GM12878 (cell line): ENCODE data around the gene PSMC3. TPM values are rescaled to one million over a fixed set of nuclear protein-coding genes. Genes with fewer than 3 reads are reported as not detected.

ENCODE experiments used
- ATAC-seq: fragments of 200-7000 bp; cut with Tn5 transposase; 3 replicates; pipeline ENCODE4 v1.9.1; 2020; ENCODE audit warnings: mild to moderate bottlenecking, moderate library complexity
- BruUV-seq: library from RNA; stranded (reverse); fragments of 400-500 nt; replicated peaks from 2 replicates; lab custom pipeline; 2021; lab: Mats Ljungman, UMichigan
- CTCF ChIA-PET: fragments of 300-600 bp; sonication (Branson Sonifier 250); formaldehyde crosslinking; extraction: SDS; loops from one replicate; lab custom pipeline; 2021; ENCODE audit warnings: inconsistent platforms; lab: Yijun Ruan, JAX
- POLR2A ChIA-PET: fragments of 350-600 bp; formaldehyde crosslinking; extraction: SDS; loops from one replicate; lab custom pipeline; 2021; ENCODE audit warnings: inconsistent platforms; lab: Charles Lee
- RAD21 ChIA-PET: fragments of 300-600 bp; sonication (Branson Sonifier 250); formaldehyde crosslinking; loops from one replicate; lab custom pipeline; 2023; ENCODE audit warnings: antibody characterized with exemption; ENCODE audit not compliant: unreplicated experiment; lab: Charles Lee
- SMC1A ChIA-PET: fragments of 300-600 bp; sonication (Branson Sonifier 250); formaldehyde crosslinking; loops from one replicate; lab custom pipeline; 2023; ENCODE audit not compliant: unreplicated experiment, uncharacterized antibody; lab: Charles Lee
- DNase-seq: peaks from one replicate; pipeline ENCODE4 v3.0.0-alpha.2; 2011; ENCODE audit warnings: low read depth, low spot score
- FAIRE-seq: peaks from 3 replicates; lab custom pipeline; 2011; peaks lifted over from hg19 to GRCh38; lab: Jason Lieb, UNC
- H2AFZ ChIP-seq: 2 replicates; pipeline ENCODE4 v1.6.0; 2011; ENCODE audit warnings: low read depth, low read length, control low read depth; ENCODE audit not compliant: control insufficient read depth
- H3K27ac ChIP-seq: 2 replicates; pipeline ENCODE4 v1.5.1; 2011; ENCODE audit warnings: control low read depth; ENCODE audit not compliant: control insufficient read depth, insufficient read depth
- H3K27me3 ChIP-seq, 2 experiments: replicated peaks in 1 of 2; 2 replicates each; pipeline versions ENCODE4 v1.6.0 to v1.6.1; 2011; ENCODE audit warnings: low read length in 1 of 2; ENCODE audit not compliant: control insufficient read depth in 2 of 2, insufficient read depth in 2 of 2
- H3K36me3 ChIP-seq, 2 experiments: 2 replicates each; pipeline ENCODE4 v1.5.1; 2011; ENCODE audit warnings: low read length in 1 of 2; ENCODE audit not compliant: control insufficient read depth in 2 of 2, insufficient read depth in 2 of 2
- H3K4me1 ChIP-seq: 2 replicates; pipeline ENCODE4 v1.6.1; 2011; ENCODE audit warnings: mild to moderate bottlenecking, low read length, moderate library complexity, mixed read lengths; ENCODE audit not compliant: control insufficient read depth, insufficient read depth
- H3K4me2 ChIP-seq: 2 replicates; pipeline ENCODE4 v1.6.0; 2011; ENCODE audit warnings: control low read depth; ENCODE audit not compliant: control insufficient read depth, insufficient read depth
- H3K4me3 ChIP-seq: fragments of 200-600 bp; sonication (generic); 2 replicates; pipeline ENCODE4 v1.5.1; 2016
- H3K79me2 ChIP-seq: 2 replicates; pipeline ENCODE4 v1.6.0; 2011; ENCODE audit warnings: low read length; ENCODE audit not compliant: control insufficient read depth, insufficient read depth
- H3K9ac ChIP-seq: 2 replicates; pipeline ENCODE4 v1.8.0; 2011; ENCODE audit warnings: low read length, control low read depth, mixed read lengths; ENCODE audit not compliant: control insufficient read depth, insufficient read depth
- H3K9me3 ChIP-seq: replicated peaks from 3 replicates; pipeline ENCODE4 v1.5.1; 2011; ENCODE audit warnings: mild to moderate bottlenecking, low read length; ENCODE audit not compliant: control insufficient read depth, insufficient read depth
- H4K20me1 ChIP-seq: 2 replicates; pipeline ENCODE4 v1.6.0; 2011; ENCODE audit not compliant: control insufficient read depth, insufficient read depth
- CREB1 ChIP-seq: IDR thresholded peaks from 2 replicates; pipeline ENCODE4 v1.6.1; 2012; ENCODE audit warnings: low read depth, mild to moderate bottlenecking, inconsistent platforms
- MAX ChIP-seq: IDR thresholded peaks from 2 replicates; pipeline ENCODE4 v1.6.1; 2012; ENCODE audit warnings: low read depth, low read length, improper control_type of control experiment
- NFIC ChIP-seq: IDR thresholded peaks from 2 replicates; pipeline ENCODE4 v1.6.1; 2012; ENCODE audit warnings: low read depth, mild to moderate bottlenecking, inconsistent platforms, low read length, moderate library complexity
- POLR2A ChIP-seq: IDR thresholded peaks from 2 replicates; pipeline ENCODE4 v1.6.1; 2011; ENCODE audit warnings: low read depth, mild to moderate bottlenecking, low read length
- POLR2AphosphoS5 ChIP-seq: IDR thresholded peaks from 2 replicates; pipeline ENCODE4 v1.6.1; 2011; ENCODE audit warnings: mild to moderate bottlenecking, low read length, inconsistent platforms
- RB1 ChIP-seq: fragments of 450-650 bp; formaldehyde crosslinking; IDR thresholded peaks from 2 replicates; pipeline ENCODE4 v1.6.1; 2017; ENCODE audit warnings: mild to moderate bottlenecking, borderline replicate concordance
- RELA ChIP-seq: fragments of 450-650 bp; IDR thresholded peaks from 2 replicates; pipeline ENCODE4 v1.8.0; 2014; ENCODE audit warnings: borderline replicate concordance; ENCODE audit not compliant: partially characterized antibody
- RFX5 ChIP-seq: IDR thresholded peaks from 2 replicates; pipeline ENCODE4 v1.6.1; 2011; ENCODE audit warnings: low read depth, low read length, improper control_type of control experiment
- WGBS: methylation state at CpG from one replicate; pipeline ENCODE4 v1.1.6; 2016; ENCODE audit warnings: low lambda C conversion rate; ENCODE audit not compliant: insufficient replicate concordance, insufficient coverage; ENCODE audit errors: missing lambda C conversion rate; 5-methylcytosine and 5-hydroxymethylcytosine counted together
- in situ Hi-C: fragments of 300-500 bp; cut with MboI; formaldehyde crosslinking; loops from 9 replicates; pipeline ENCODE4 v1.14.3; 2018; ENCODE audit warnings: mixed read lengths
- intact Hi-C: fragments of 100-400 bp; cut with micrococcal nuclease; formaldehyde crosslinking; loops from one replicate; pipeline ENCODE4 v1.14.2; 2022; ENCODE audit not compliant: unreplicated experiment
- polyA plus RNA-seq, 11 experiments: library from polyadenylated mRNA; depleted of rRNA in 4 of 11; unstranded in 6 of 11; stranded (reverse) in 5 of 11; fragments of >200 nt; fragmentation: Nextera tagmentation in 4 of 11; fragmentation: Illumina TruSeq in 1 of 11; extraction: Ambion mirVana in 4 of 11; extraction: Trizol in 1 of 11; gene quantifications; 1 replicate in 1 of 11; 2 replicates in 10 of 11; pipeline versions ENCODE4 v1.2.1 to v1.2.3, GENCODE V29; 2011 to 2016; ENCODE audit warnings: inconsistent platforms in 2 of 11, missing spikeins in 2 of 11, low read depth in 1 of 11
- total RNA-seq, 4 experiments: library from RNA; depleted of rRNA in 3 of 4; stranded (reverse); fragments of >200 nt in 3 of 4; fragmentation: Illumina TruSeq in 1 of 4; extraction: Trizol in 1 of 4; gene quantifications; 2 replicates each; pipeline versions ENCODE4 v1.2.1 to v1.2.3, GENCODE V29; 2013 to 2021

Gene PSMC3
- total and polyA plus RNA-seq, 10 of the 15 experiments (the other 5 are each of a cell fraction or from before 2014, with no cell fraction given), result 39.5 to 289 (median 155) TPM

- Histone ChIP-seq H3K9me3 (no peaks in the 10 kb centered on the region), H3K36me3 (peaks cover 4 to 21% of the 10 kb centered on the region in 2 experiments; a peak in 3 of 4 replicates), H3K9ac (no peak overlapping the region), H2AFZ (no peak overlapping the region), H3K79me2 (no peaks in the 10 kb centered on the region), H3K4me1 (no peaks in the 10 kb centered on the region), H3K4me2 (no peak overlapping the region), H3K27ac (no peak overlapping the region), H3K27me3 (no peaks in the 10 kb centered on the region), H4K20me1 (no peaks in the 10 kb centered on the region), H3K4me3 (no peak overlapping the region)
- CTCF ChIA-PET, result interaction anchor here (0.8 kb wide), 1 partner anchor 42 kb away, joined by 5 read pairs; no protein-coding TSS in a partner anchor
- 77% methylated on average over 11 of the region's 13 CpGs for WGBS
- SMC1A ChIA-PET, result no interaction called here
- TF ChIP-seq NFIC, result no peak
- peak; percentile 56; the same call in 1 of the 2 replicates for TF ChIP-seq POLR2A
- ATAC-seq (no peak), DNase-seq (no peak), FAIRE-seq (no peak)
- POLR2A ChIA-PET, result interaction anchor here (0.5 kb wide), 1 partner anchor 232 kb away, joined by 4 read pairs; no protein-coding TSS in a partner anchor
- intact Hi-C loops (no loop called here), in situ Hi-C loops (no loop called here)
- BruUV-seq, result no TSS peak
- RAD21 ChIA-PET, result interaction anchor here (0.7 kb wide), 1 partner anchor 36 kb away, joined by 3 read pairs; no protein-coding TSS in a partner anchor
These were observed 10.2 kb downstream of the PSMC3 start for GRCh38 chr11:47415949-47416472.

GRCh38 chr11:47415091-47415854 lies 11.0 kb downstream of the PSMC3 start:
- WGBS, result 92% methylated on average over 31 of the region's 31 CpGs
- intact Hi-C loops, result no loop called here
- CTCF ChIA-PET, result interaction anchor here (0.8 kb wide), 1 partner anchor 41 kb away, joined by 5 read pairs; no protein-coding TSS in a partner anchor
- in situ Hi-C loops, result no loop called here
- H3K9me3 ChIP-seq, result no peaks in the 10 kb centered on the region
- BruUV-seq, result no TSS peak
- H3K27me3 ChIP-seq, result no peaks in the 10 kb centered on the region
- RAD21 ChIA-PET, result interaction anchor here (0.7 kb wide), 1 partner anchor 36 kb away, joined by 3 read pairs; no protein-coding TSS in a partner anchor
- H3K4me2 ChIP-seq, result no peak overlapping the region
- no peaks in the 10 kb centered on the region for H4K20me1 ChIP-seq
- SMC1A ChIA-PET, result no interaction called here
- no peaks in the 10 kb centered on the region for H3K4me1 ChIP-seq
- H3K36me3 ChIP-seq, result peaks cover 4 to 18% of the 10 kb centered on the region in 2 experiments; a peak in 3 of 4 replicates
- H3K9ac ChIP-seq, result no peak overlapping the region
- POLR2A ChIA-PET, result interaction anchor here (0.5 kb wide), 1 partner anchor 232 kb away, joined by 4 read pairs; no protein-coding TSS in a partner anchor
- H3K4me3 ChIP-seq, result no peak overlapping the region
- no peak for TF ChIP-seq CREB1
- no peak for TF ChIP-seq RB1
- TF ChIP-seq MAX, result no peak
- TF ChIP-seq POLR2A, result peak; percentile 12; the same call in 1 of the 2 replicates
- no peak for TF ChIP-seq RELA
- TF ChIP-seq RFX5, result no peak
- peak; percentile 37; the same call in 1 of the 2 replicates for TF ChIP-seq POLR2AphosphoS5
- no peaks in the 10 kb centered on the region for H3K79me2 ChIP-seq
- no peak overlapping the region for H2AFZ ChIP-seq
- no peak for FAIRE-seq
- H3K27ac ChIP-seq, result no peak overlapping the region
- ATAC-seq, result no peak
- DNase-seq, result no peak
